ENCODE results near the gene PEX5.

DNA sequence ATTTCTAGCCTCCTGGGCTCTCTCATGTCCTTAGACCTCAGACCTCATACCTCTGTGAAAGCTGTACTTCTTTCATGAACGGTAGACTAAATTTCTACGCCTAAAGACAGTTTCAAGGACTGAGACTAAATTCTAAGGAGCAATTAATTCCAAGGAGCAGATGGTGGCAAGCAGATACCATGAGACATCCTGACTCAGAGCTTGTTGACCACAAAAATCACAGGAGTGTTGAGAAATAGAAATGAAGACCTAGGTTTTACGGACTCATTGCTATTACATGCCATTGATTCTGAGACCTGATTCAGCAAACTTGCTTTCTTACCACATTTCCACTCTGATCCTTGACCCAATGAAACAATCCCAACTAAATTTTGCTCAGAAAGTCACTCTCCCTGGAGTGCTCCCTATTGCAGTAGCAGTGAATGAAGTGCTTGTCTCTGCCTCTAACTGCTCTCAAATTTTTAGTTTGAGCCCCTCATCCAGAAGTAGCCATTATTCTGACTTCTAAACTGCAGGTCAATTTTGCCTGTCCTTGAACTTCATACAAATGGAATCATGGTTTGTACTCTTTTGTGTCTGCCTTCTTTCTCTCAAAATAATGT, 52.0 kb downstream of the PEX5 start:
- TF ChIP-seq, protein P1, sequence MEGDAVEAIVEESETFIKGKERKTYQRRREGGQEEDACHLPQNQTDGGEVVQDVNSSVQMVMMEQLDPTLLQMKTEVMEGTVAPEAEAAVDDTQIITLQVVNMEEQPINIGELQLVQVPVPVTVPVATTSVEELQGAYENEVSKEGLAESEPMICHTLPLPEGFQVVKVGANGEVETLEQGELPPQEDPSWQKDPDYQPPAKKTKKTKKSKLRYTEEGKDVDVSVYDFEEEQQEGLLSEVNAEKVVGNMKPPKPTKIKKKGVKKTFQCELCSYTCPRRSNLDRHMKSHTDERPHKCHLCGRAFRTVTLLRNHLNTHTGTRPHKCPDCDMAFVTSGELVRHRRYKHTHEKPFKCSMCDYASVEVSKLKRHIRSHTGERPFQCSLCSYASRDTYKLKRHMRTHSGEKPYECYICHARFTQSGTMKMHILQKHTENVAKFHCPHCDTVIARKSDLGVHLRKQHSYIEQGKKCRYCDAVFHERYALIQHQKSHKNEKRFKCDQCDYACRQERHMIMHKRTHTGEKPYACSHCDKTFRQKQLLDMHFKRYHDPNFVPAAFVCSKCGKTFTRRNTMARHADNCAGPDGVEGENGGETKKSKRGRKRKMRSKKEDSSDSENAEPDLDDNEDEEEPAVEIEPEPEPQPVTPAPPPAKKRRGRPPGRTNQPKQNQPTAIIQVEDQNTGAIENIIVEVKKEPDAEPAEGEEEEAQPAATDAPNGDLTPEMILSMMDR (IDR thresholded peaks at IDR 0.05), result no peak
- TF ChIP-seq POLR2A (IDR thresholded peaks at IDR 0.05) (no peak), EP300 (IDR thresholded peaks at IDR 0.05) (no peak)
